K562 (cell line): ENCODE measurements around the gene ATP5MG. TPM values are rescaled to one million over a fixed set of nuclear protein-coding genes. Genes with fewer than 3 reads are reported as not detected.

ENCODE experiments used
- ARHGAP35 ChIP-seq: fragments of 450-650 bp; IDR thresholded peaks from 2 replicates; pipeline ENCODE4 v1.6.1; 2018; ENCODE audit not compliant: partially characterized antibody
- BCOR ChIP-seq: fragments of 450-650 bp; IDR thresholded peaks from 2 replicates; pipeline ENCODE4 v1.6.1; 2016
- BMI1 ChIP-seq: fragments of 150-350 bp; IDR thresholded peaks from 2 replicates; pipeline ENCODE4 v1.6.1; 2014; ENCODE audit warnings: low read length
- CAMTA2 ChIP-seq: fragments of 250-450 bp; sonication (Bioruptor Pico); conservative IDR thresholded peaks from 2 replicates; pipeline ENCODE4 v1.5.1; 2022
- CBX3 ChIP-seq, 2 experiments: IDR thresholded peaks; 1 replicate in 1 of 2; 2 replicates in 1 of 2; pipeline ENCODE4 v1.6.1; 2012; ENCODE audit warnings: inconsistent platforms in 2 of 2, low read length in 2 of 2, borderline replicate concordance in 1 of 2, control low read depth in 1 of 2
- EP400 ChIP-seq: fragments of 450-650 bp; IDR thresholded peaks from 2 replicates; pipeline ENCODE4 v1.6.1; 2017; ENCODE audit warnings: antibody characterized with exemption, mild to moderate bottlenecking, moderate library complexity
- FIP1L1 ChIP-seq: fragments of 200-400 bp; formaldehyde crosslinking; IDR thresholded peaks from 2 replicates; pipeline ENCODE4 v1.6.1; 2018; ENCODE audit warnings: mild to moderate bottlenecking, low read depth, low read length; ENCODE audit not compliant: poor library complexity, severe bottlenecking
- FOXJ2 ChIP-seq: fragments of 200-800 bp; sonication (Bioruptor generic); IDR thresholded peaks from 2 replicates; pipeline ENCODE4 v1.6.1; 2016; ENCODE audit warnings: missing genetic modification characterization, missing compliant biosample characterization
- GABPA ChIP-seq: fragments of 200-800 bp; sonication (Bioruptor generic); conservative IDR thresholded peaks from 2 replicates; pipeline ENCODE4 v1.6.1; 2016; ENCODE audit warnings: low read depth, missing genetic modification characterization, missing compliant biosample characterization
- HDAC1 ChIP-seq, 2 experiments: fragments of 450-650 bp; IDR thresholded peaks; 2 replicates each; pipeline ENCODE4 v1.6.1; 2016 to 2017; ENCODE audit warnings: inconsistent platforms in 1 of 2, mild to moderate bottlenecking in 1 of 2, moderate library complexity in 1 of 2
- HIVEP1 ChIP-seq: fragments of 250-450 bp; sonication (Bioruptor Pico); IDR thresholded peaks from 2 replicates; pipeline ENCODE4 v1.4.0; 2020; ENCODE audit warnings: mild to moderate bottlenecking
- HNRNPL ChIP-seq: fragments of 200-400 bp; formaldehyde crosslinking; IDR thresholded peaks from 2 replicates; pipeline ENCODE4 v1.6.1; 2017; ENCODE audit warnings: low read depth, mild to moderate bottlenecking, low read length
- LEF1 ChIP-seq: fragments of 450-650 bp; IDR thresholded peaks from 2 replicates; pipeline ENCODE4 v1.6.1; 2016; ENCODE audit warnings: mild to moderate bottlenecking
- NR2F6 ChIP-seq: fragments of 450-650 bp; formaldehyde crosslinking; IDR thresholded peaks from 2 replicates; pipeline ENCODE4 v1.4.0; 2020; ENCODE audit warnings: mild to moderate bottlenecking
- PHB ChIP-seq: fragments of 250-450 bp; sonication (Bioruptor Pico); IDR thresholded peaks from 2 replicates; pipeline ENCODE4 v1.5.0; 2021
- POLR3A ChIP-seq: IDR thresholded peaks from 2 replicates; pipeline ENCODE4 v1.6.1; 2011; ENCODE audit warnings: borderline replicate concordance, mild to moderate bottlenecking, moderate library complexity; ENCODE audit not compliant: insufficient read length, insufficient read depth; ENCODE audit errors: extremely low read depth
- RBFOX2 ChIP-seq: fragments of 200-400 bp; formaldehyde crosslinking; IDR thresholded peaks from 2 replicates; pipeline ENCODE4 v1.6.1; 2017; ENCODE audit warnings: low read depth, mild to moderate bottlenecking, low read length, moderate library complexity
- RBM25 ChIP-seq: fragments of 200-400 bp; formaldehyde crosslinking; IDR thresholded peaks from 2 replicates; pipeline ENCODE4 v1.6.1; 2018; ENCODE audit warnings: low read length, low read depth, moderate library complexity; ENCODE audit not compliant: severe bottlenecking
- RHOXF2B ChIP-seq: fragments of 250-450 bp; sonication (Bioruptor Pico); conservative IDR thresholded peaks from 2 replicates; pipeline ENCODE4 v1.5.1; 2021
- SREBF2 ChIP-seq: sonication (generic); formaldehyde crosslinking; IDR thresholded peaks from 2 replicates; pipeline ENCODE4 v1.4.0; 2020; ENCODE audit warnings: mild to moderate bottlenecking, missing genetic modification reagents
- SRSF1 ChIP-seq: fragments of 200-400 bp; formaldehyde crosslinking; IDR thresholded peaks from 2 replicates; pipeline ENCODE4 v1.6.1; 2017; ENCODE audit warnings: mild to moderate bottlenecking, low read depth, low read length, moderate library complexity
- SUPT5H ChIP-seq: fragments of 450-650 bp; IDR thresholded peaks from 2 replicates; pipeline ENCODE4 v1.6.1; 2016
- TCF7L2 ChIP-seq: fragments of 150-350 bp; IDR thresholded peaks from 2 replicates; pipeline ENCODE4 v1.6.1; 2016; ENCODE audit warnings: low read depth, mild to moderate bottlenecking, low read length, moderate library complexity
- XRCC5 ChIP-seq: fragments of 200-400 bp; formaldehyde crosslinking; IDR thresholded peaks from 2 replicates; pipeline ENCODE4 v1.6.1; 2017; ENCODE audit warnings: low read depth, mild to moderate bottlenecking, low read length
- ZBTB9 ChIP-seq: fragments of 450-650 bp; formaldehyde crosslinking; IDR thresholded peaks from 2 replicates; pipeline ENCODE4 v1.4.0; 2020; ENCODE audit warnings: mild to moderate bottlenecking, moderate library complexity
- ZNF384 ChIP-seq: IDR thresholded peaks from 2 replicates; pipeline ENCODE4 v1.6.1; 2012; ENCODE audit warnings: low read depth, low read length, improper control_type of control experiment
- ZNF445 ChIP-seq: fragments of 250-450 bp; sonication (Bioruptor Pico); IDR thresholded peaks from 2 replicates; pipeline ENCODE4 v1.4.0; 2020; ENCODE audit warnings: low read depth, mild to moderate bottlenecking, moderate library complexity
- ZNF589 ChIP-seq: fragments of 200-800 bp; sonication (Bioruptor generic); IDR thresholded peaks from 2 replicates; pipeline ENCODE4 v1.6.1; 2016; ENCODE audit warnings: low read depth, missing genetic modification characterization, missing compliant biosample characterization
- ZNF699 ChIP-seq: fragments of 250-450 bp; sonication (Bioruptor Pico); IDR thresholded peaks from 2 replicates; pipeline ENCODE4 v1.8.0; 2021; ENCODE audit warnings: mild to moderate bottlenecking, moderate library complexity; ENCODE audit not compliant: insufficient replicate concordance
- polyA plus RNA-seq, 8 experiments: library from polyadenylated mRNA; depleted of rRNA in 4 of 8; stranded (reverse) in 5 of 8; unstranded in 3 of 8; fragments of >200 nt; fragmentation: Nextera tagmentation in 2 of 8; fragmentation: Illumina TruSeq in 1 of 8; extraction: Ambion mirVana in 2 of 8; extraction: Trizol in 1 of 8; gene quantifications; 2 replicates each; pipeline versions ENCODE4 v1.2.1 to v1.2.3, GENCODE V29; 2011 to 2014; ENCODE audit warnings: inconsistent platforms in 1 of 8, missing spikeins in 1 of 8
- total RNA-seq, 7 experiments: library from RNA; depleted of rRNA in 6 of 7; stranded (reverse); fragments of >200 nt in 6 of 7; fragmentation: Illumina TruSeq in 2 of 7; extraction: Trizol in 2 of 7; gene quantifications; 2 replicates each; pipeline versions ENCODE4 v1.2.1 to v1.2.3, GENCODE V29; 2011 to 2021; ENCODE audit warnings: low replicate concordance in 1 of 7
- TF ChIP-seq, protein P1 (sequence below), 3 experiments: fragments of 200-800 bp in 1 of 3; sonication (Bioruptor generic) in 1 of 3; sonication (generic) in 1 of 3; formaldehyde crosslinking in 1 of 3; IDR thresholded peaks; 2 replicates each; pipeline versions ENCODE4 v1.6.1 to v1.8.0; 2016 to 2022; ENCODE audit warnings: mild to moderate bottlenecking in 2 of 3, missing compliant biosample characterization in 2 of 3, missing genetic modification characterization in 2 of 3, missing genetic modification reagents in 1 of 3

The ATP5MG gene
- total and polyA plus RNA-seq, 9 of the 15 experiments (the other 6 are each of a cell fraction or from before 2014, with no cell fraction given): 301 to 2,138 (median 434) TPM

DNA sequence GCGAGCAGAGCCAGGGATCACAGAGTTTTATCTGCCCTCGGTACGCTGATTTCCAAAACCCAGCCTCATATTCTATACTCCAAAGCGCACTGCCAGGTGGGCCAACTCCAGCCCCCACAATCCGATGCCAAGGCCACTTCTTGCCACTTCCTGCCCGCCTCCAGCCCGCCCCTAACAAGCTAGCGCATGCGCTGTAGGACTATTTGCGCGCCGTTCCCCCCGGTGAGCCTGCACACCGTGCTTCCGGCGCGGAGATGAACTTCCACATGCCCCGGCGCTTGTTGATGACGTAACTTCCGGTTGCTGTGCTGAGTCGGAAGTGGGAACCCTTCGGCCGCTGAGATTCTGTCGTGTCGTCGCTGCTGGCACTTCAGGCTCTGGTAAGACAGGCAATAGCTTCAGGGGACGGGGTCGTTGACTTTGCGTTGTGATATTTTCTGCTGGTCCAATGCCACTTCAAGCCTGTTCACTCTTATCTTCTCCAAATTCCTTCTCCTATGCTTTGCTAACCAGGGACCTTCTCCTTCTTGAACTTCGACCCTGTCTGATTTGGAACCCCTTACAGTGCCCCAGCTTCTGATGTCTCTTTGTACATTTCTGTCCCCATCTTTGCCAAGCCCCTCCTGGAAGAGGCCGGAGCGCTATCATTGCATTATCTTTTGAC lies 42.0 kb upstream of the ATP5MG start, which contains the start of gene UBE4A (continued):
- TF ChIP-seq, protein P1, sequence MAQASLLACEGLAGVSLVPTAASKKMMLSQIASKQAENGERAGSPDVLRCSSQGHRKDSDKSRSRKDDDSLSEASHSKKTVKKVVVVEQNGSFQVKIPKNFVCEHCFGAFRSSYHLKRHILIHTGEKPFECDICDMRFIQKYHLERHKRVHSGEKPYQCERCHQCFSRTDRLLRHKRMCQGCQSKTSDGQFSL (CRISPR knock-in tag; IDR thresholded peaks at IDR 0.05): no peak
- TF ChIP-seq, protein P1 (tag; IDR thresholded peaks at IDR 0.05): no peak
- TF ChIP-seq LEF1: no peak
- TF ChIP-seq XRCC5: 0 out of 2 replicates have a peak, but pooled peaks have one; percentile 9
- TF ChIP-seq SRSF1: no peak
- no peak for TF ChIP-seq HIVEP1 (CRISPR knock-in tag)
- TF ChIP-seq ZBTB9: no peak
- TF ChIP-seq FOXJ2 (tag): no peak
- TF ChIP-seq RHOXF2B (CRISPR knock-in tag): no peak
- no peak for TF ChIP-seq FIP1L1
- TF ChIP-seq NR2F6: peak; percentile 27; the same call in 1 of the 2 replicates
- TF ChIP-seq SREBF2 (CRISPR knock-in tag): no peak
- no peak for TF ChIP-seq HNRNPL
- TF ChIP-seq CBX3 (IDR thresholded peaks at IDR 0.05; ENCODE audit: borderline replicate concordance in 1 of 2, low read length in 2 of 2): peak in 1 of 2 experiments; percentile 99; a peak in 2 of 3 replicates
- TF ChIP-seq SUPT5H: peak; percentile 90
- peak; percentile 92 for TF ChIP-seq EP400
- TF ChIP-seq HDAC1 (IDR thresholded peaks at IDR 0.05): peak in 1 of 2 experiments; percentile 83; a peak in 2 of 4 replicates
- TF ChIP-seq PHB (CRISPR knock-in tag): no peak
- no peak for TF ChIP-seq ARHGAP35
- TF ChIP-seq ZNF384: no peak
- no peak for TF ChIP-seq TCF7L2
- TF ChIP-seq POLR3A: no peak
- no peak for TF ChIP-seq ZNF699
- peak; percentile 92 for TF ChIP-seq RBFOX2
- no peak for TF ChIP-seq ZNF445 (CRISPR knock-in tag)
- no peak for TF ChIP-seq RBM25
- TF ChIP-seq CAMTA2 (CRISPR knock-in tag): no peak
- no peak for TF ChIP-seq BMI1
- TF ChIP-seq GABPA (tag): peak; percentile 99
- TF ChIP-seq ZNF589: peak; percentile 77
- peak; percentile 75 for TF ChIP-seq BCOR
